ENCODE results near the gene ARHGAP45.

DNA sequence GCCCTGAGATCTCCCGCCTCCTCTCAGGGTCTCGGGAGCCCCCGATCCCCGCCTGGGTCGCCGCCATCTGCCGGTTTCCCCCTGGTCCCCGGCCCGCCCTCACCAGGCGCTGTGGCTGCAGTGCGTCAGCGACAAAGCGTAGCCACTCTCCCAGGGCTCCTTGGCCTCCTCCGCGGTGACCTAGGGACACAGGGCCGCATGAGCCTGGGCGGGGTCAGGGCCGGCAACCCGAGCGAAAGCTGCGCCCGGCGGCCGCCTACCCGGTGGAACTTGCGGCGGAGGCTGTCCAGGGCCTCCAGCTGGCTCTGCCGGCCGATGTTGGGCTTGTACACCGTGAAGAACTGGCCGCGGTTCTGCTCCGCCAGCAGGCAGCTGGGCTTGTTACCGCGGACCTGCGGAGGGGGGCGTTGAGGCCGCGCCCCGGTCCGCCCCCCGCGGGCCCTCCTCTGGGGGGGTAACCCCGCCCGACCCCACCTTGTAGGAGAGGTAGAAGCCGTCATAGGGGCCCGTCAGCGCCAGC is 42.1 kb downstream of the ARHGAP45 start:
- TF ChIP-seq, protein P1, sequence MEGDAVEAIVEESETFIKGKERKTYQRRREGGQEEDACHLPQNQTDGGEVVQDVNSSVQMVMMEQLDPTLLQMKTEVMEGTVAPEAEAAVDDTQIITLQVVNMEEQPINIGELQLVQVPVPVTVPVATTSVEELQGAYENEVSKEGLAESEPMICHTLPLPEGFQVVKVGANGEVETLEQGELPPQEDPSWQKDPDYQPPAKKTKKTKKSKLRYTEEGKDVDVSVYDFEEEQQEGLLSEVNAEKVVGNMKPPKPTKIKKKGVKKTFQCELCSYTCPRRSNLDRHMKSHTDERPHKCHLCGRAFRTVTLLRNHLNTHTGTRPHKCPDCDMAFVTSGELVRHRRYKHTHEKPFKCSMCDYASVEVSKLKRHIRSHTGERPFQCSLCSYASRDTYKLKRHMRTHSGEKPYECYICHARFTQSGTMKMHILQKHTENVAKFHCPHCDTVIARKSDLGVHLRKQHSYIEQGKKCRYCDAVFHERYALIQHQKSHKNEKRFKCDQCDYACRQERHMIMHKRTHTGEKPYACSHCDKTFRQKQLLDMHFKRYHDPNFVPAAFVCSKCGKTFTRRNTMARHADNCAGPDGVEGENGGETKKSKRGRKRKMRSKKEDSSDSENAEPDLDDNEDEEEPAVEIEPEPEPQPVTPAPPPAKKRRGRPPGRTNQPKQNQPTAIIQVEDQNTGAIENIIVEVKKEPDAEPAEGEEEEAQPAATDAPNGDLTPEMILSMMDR (IDR thresholded peaks at IDR 0.05; ENCODE audit: low read depth, low read length, poor library complexity, severe bottlenecking), result no peak
- TF ChIP-seq EZH2phosphoT487 (IDR thresholded peaks at IDR 0.05; ENCODE audit: borderline replicate concordance, low read length), result no peak

Data from DOHH2 (cell line).